ENCODE data around the gene RNF112. TPM values are rescaled to one million over a fixed set of nuclear protein-coding genes. Genes with fewer than 3 reads are reported as not detected.

RNF112 gene
- total and polyA plus RNA-seq, 2 of the 13 experiments (the other 11 are each of a cell fraction or from before 2014, with no cell fraction given): 0.05 TPM; not detected in 1

DNA sequence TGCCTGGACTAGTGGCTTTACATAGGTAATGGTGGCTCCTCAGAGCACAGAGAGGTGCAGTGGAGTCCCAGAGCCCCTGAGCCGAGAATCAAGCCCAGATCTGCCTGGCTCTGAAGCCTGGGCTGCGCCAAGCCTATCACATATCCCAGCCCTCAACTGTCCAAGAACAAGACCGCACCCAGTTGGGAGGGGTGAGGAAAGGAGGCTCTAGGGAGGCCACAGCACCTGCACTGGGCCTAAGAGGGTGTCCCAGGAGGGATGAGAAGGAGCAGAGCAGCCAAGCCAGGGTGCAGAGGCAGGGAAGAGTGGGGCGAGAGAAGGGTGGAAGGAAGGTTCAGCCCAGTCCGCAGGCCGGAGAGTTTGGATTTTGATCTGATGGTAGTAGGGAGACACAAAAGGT lies 941 bp upstream of the RNF112 start:
- DNase-seq (ENCODE audit: low spot score) (no peak), ATAC-seq (no peak), FAIRE-seq (no peak)
- POLR2A ChIA-PET: no interaction called here
- in situ Hi-C loops (cut with HindIII; ENCODE audit: extremely low pct_ligation_motif_present, low pct_unique_long_range_greater_than_20kb) (no loop called here), intact Hi-C loops (cut with micrococcal nuclease; ENCODE audit: unreplicated experiment) (no loop called here)
- TF ChIP-seq NFIB (CRISPR knock-in tag; IDR thresholded peaks at IDR 0.05; ENCODE audit: borderline replicate concordance) (no peak), ZNF382 (CRISPR knock-in tag; IDR thresholded peaks at IDR 0.05; ENCODE audit: borderline replicate concordance) (no peak), ZBTB38 (CRISPR knock-in tag; IDR thresholded peaks at IDR 0.05) (no peak), NCOA2 (CRISPR knock-in tag; IDR thresholded peaks at IDR 0.05) (no peak)
- TF ChIP-seq, protein P1, sequence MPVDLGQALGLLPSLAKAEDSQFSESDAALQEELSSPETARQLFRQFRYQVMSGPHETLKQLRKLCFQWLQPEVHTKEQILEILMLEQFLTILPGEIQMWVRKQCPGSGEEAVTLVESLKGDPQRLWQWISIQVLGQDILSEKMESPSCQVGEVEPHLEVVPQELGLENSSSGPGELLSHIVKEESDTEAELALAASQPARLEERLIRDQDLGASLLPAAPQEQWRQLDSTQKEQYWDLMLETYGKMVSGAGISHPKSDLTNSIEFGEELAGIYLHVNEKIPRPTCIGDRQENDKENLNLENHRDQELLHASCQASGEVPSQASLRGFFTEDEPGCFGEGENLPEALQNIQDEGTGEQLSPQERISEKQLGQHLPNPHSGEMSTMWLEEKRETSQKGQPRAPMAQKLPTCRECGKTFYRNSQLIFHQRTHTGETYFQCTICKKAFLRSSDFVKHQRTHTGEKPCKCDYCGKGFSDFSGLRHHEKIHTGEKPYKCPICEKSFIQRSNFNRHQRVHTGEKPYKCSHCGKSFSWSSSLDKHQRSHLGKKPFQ (CRISPR knock-in tag; IDR thresholded peaks at IDR 0.05; ENCODE audit: insufficient replicate concordance): no peak
- Histone ChIP-seq H3K36me3 (replicated peaks in 1 of 2; ENCODE audit: control insufficient read depth in 1 of 2, insufficient read depth in 2 of 2, low read length in 2 of 2) (no peaks in the 10 kb centered on the region), H4K20me1 (ENCODE audit: insufficient read depth, low read length) (no peaks in the 10 kb centered on the region), H3K4me1 (ENCODE audit: insufficient read depth, low read length) (no peaks in the 10 kb centered on the region), H3K4me3 (replicated peaks in 1 of 3; ENCODE audit: insufficient read depth in 1 of 3, low read depth in 2 of 3, low read length in 3 of 3) (no peak overlapping the region), H3K27ac (ENCODE audit: extremely low read length, insufficient read depth, low read length) (no peak overlapping the region), H3K79me2 (ENCODE audit: insufficient read depth, low read length) (no peaks in the 10 kb centered on the region), H3K4me2 (ENCODE audit: low read depth, low read length) (no peak overlapping the region), H3K9ac (ENCODE audit: insufficient read depth, low read depth, low read length) (no peak overlapping the region), H3K27me3 (ENCODE audit: control insufficient read depth in 1 of 2, insufficient read depth in 2 of 2, low read length in 2 of 2) (peaks cover 12 to 38% of the 10 kb centered on the region in 2 experiments), H3K9me3 (ENCODE audit: low read length) (no peaks in the 10 kb centered on the region), H2AFZ (ENCODE audit: low read length) (no peak overlapping the region)
- WGBS (ENCODE audit: low lambda C conversion rate): 32% methylated on average over 6 of the region's 6 CpGs
- no TSS peak for BruUV-seq (replicated peaks)
- CTCF ChIA-PET (ENCODE audit: low intra/inter-chr PET ratio, low total read pairs): no interaction called here

DNA sequence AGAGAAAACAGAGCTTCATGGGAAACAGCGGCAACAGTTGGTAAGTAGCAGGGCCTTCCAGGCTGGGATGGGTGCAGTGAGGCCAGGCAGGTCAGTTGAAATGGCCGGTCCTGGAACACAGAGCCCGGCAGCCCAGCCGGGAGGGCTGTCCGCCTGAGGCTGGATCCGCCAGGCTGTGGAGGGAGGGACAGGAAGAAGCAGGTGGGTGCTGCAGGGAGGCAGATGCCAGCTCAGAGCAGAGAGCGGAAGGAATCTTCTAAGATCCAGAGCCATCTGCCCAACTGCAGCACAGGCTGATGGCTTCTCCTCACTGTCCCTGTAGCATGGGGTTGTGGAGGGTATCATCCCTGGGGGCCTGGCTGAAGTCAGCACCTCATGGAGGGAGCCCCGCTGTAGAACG lies 599 bp downstream of the RNF112 start:
- FAIRE-seq: no peak
- TF ChIP-seq, protein P2, sequence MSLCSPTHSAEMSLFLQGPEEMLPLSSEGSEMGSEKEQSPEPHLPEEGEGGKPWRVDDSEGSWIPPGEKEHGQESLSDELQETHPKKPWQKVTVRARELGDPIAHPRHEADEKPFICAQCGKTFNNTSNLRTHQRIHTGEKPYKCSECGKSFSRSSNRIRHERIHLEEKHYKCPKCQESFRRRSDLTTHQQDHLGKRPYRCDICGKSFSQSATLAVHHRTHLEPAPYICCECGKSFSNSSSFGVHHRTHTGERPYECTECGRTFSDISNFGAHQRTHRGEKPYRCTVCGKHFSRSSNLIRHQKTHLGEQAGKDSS (CRISPR knock-in tag; IDR thresholded peaks at IDR 0.05; ENCODE audit: borderline replicate concordance, low read depth): no peak
- no peak for TF ChIP-seq ZNF10 (CRISPR knock-in tag; IDR thresholded peaks at IDR 0.05; ENCODE audit: borderline replicate concordance, low read depth)
- no peak for TF ChIP-seq DNMT3B (CRISPR knock-in tag; conservative IDR thresholded peaks at IDR 0.05)
- TF ChIP-seq NFIB (CRISPR knock-in tag; IDR thresholded peaks at IDR 0.05; ENCODE audit: borderline replicate concordance): no peak
- no peak for TF ChIP-seq ZNF557 (CRISPR knock-in tag; IDR thresholded peaks at IDR 0.05)
- CTCF ChIA-PET (ENCODE audit: low intra/inter-chr PET ratio, low total read pairs): no interaction called here

More for the DNA sequence above, 599 bp downstream of the RNF112 start:
- intact Hi-C loops (cut with micrococcal nuclease; ENCODE audit: unreplicated experiment) (no loop called here), in situ Hi-C loops (cut with HindIII; ENCODE audit: extremely low pct_ligation_motif_present, low pct_unique_long_range_greater_than_20kb) (no loop called here)
- Histone ChIP-seq H3K27ac (ENCODE audit: extremely low read length, insufficient read depth, low read length) (no peak overlapping the region), H3K4me2 (ENCODE audit: low read depth, low read length) (no peak overlapping the region), H3K27me3 (ENCODE audit: control insufficient read depth in 1 of 2, insufficient read depth in 2 of 2, low read length in 2 of 2) (peaks cover 12 to 47% of the 10 kb centered on the region in 2 experiments), H2AFZ (ENCODE audit: low read length) (no peak overlapping the region), H3K36me3 (replicated peaks in 1 of 2; ENCODE audit: control insufficient read depth in 1 of 2, insufficient read depth in 2 of 2, low read length in 2 of 2) (no peaks in the 10 kb centered on the region), H3K9ac (ENCODE audit: insufficient read depth, low read depth, low read length) (no peak overlapping the region), H4K20me1 (ENCODE audit: insufficient read depth, low read length) (no peaks in the 10 kb centered on the region), H3K79me2 (ENCODE audit: insufficient read depth, low read length) (no peaks in the 10 kb centered on the region), H3K4me1 (ENCODE audit: insufficient read depth, low read length) (no peaks in the 10 kb centered on the region), H3K9me3 (ENCODE audit: low read length) (no peaks in the 10 kb centered on the region), H3K4me3 (replicated peaks in 1 of 3; ENCODE audit: insufficient read depth in 1 of 3, low read depth in 2 of 3, low read length in 3 of 3) (no peak overlapping the region)
- POLR2A ChIA-PET: no interaction called here
- DNase-seq (ENCODE audit: low spot score) (no peak), ATAC-seq (no peak)
- no TSS peak for BruUV-seq (replicated peaks)
- 43% methylated on average over 6 of the region's 9 CpGs for WGBS (ENCODE audit: low lambda C conversion rate)

All from HepG2 (cell line).